Measurements from ENCODE around the gene CAPN8.
"Not testable (repeated sequence)": the region's sequence is repeated elsewhere in the genome, so short reads cannot be mapped to it uniquely, and the experiment has no call there.

CAPN8 gene

GRCh38 chr1:223520200-223520599, 145.3 kb downstream of the CAPN8 start:
- no peak for DNase-seq

- DNase-seq, result no peak
Measured at GRCh38 chr1:223519116-223519515, 146.4 kb downstream of the CAPN8 start.

GRCh38 chr1:223518553-223518952, 146.9 kb downstream of the CAPN8 start:
- DNase-seq, result not testable (repeated sequence)

GRCh38 chr1:223515926-223516325, 149.6 kb downstream of the CAPN8 start:
- no peak for DNase-seq

GRCh38 chr1:223515421-223515820, 150.1 kb downstream of the CAPN8 start:
- no peak for DNase-seq

- no peak for DNase-seq
Measured at GRCh38 chr1:223514644-223515043, 150.9 kb downstream of the CAPN8 start.

- peak; percentile 77 for DNase-seq
Measured at GRCh38 chr1:223513309-223513708, 152.2 kb downstream of the CAPN8 start.

- DNase-seq, result no peak
Measured at GRCh38 chr1:223512057-223512456, 153.4 kb downstream of the CAPN8 start.

- no peak for DNase-seq
Measured at GRCh38 chr1:223508796-223509195, 156.7 kb downstream of the CAPN8 start.

- peak; percentile 80 for DNase-seq
Measured at GRCh38 chr1:223504741-223505140, 160.8 kb downstream of the CAPN8 start.

- DNase-seq, result no peak
Measured at GRCh38 chr1:223503348-223503747, 162.2 kb downstream of the CAPN8 start.

- peak; percentile 20 for DNase-seq
Measured at GRCh38 chr1:223500560-223501425, 164.7 kb downstream of the CAPN8 start.

GRCh38 chr1:223496883-223497282, 168.6 kb downstream of the CAPN8 start:
- DNase-seq, result no peak

- no peak for DNase-seq
Measured at GRCh38 chr1:223494926-223495645, 170.4 kb downstream of the CAPN8 start.

- no peak for DNase-seq
Measured at GRCh38 chr1:223492044-223492443, 173.5 kb downstream of the CAPN8 start.

Measured in NCI-H2029 treated with DMSO at 0.1 percent for 48 hours (cell line).